Right cardiac atrium (tissue), 5 donors: Measurements from ENCODE around the gene STEAP1. TPM values are rescaled to one million over a fixed set of nuclear protein-coding genes. Genes with fewer than 3 reads are reported as not detected.

Experiments
- ATAC-seq, 2 donors: fragments of 200-7000 bp; cut with Tn5 transposase; one replicate each; pipeline versions ENCODE4 v1.8.0 to v1.9.1; 2020; ENCODE audit warnings: moderate library complexity in 2 of 2, mild to moderate bottlenecking in 1 of 2
- DNase-seq, 3 donors: peaks; one replicate each; pipeline ENCODE4 v3.0.0-alpha.2; 2020
- H3K27ac ChIP-seq: one replicate; pipeline ENCODE4 v1.5.1; 2013; ENCODE audit warnings: mild to moderate bottlenecking, low read length, control low read depth, moderate library complexity
- H3K27me3 ChIP-seq: one replicate; pipeline ENCODE4 v1.6.1; 2013; ENCODE audit not compliant: control insufficient read depth, insufficient read depth
- H3K4me1 ChIP-seq: one replicate; pipeline ENCODE4 v1.6.1; 2013; ENCODE audit warnings: low read length; ENCODE audit not compliant: control insufficient read depth, insufficient read depth
- H3K4me3 ChIP-seq: one replicate; pipeline ENCODE4 v1.5.1; 2013; ENCODE audit warnings: low read length, control low read depth
- H3K9me3 ChIP-seq: one replicate; pipeline ENCODE4 v1.6.1; 2013; ENCODE audit warnings: low read length; ENCODE audit not compliant: control insufficient read depth
- WGBS: extraction: QIAGEN DNeasy Blood & Tissue Kit; methylation state at CpG from one replicate; pipeline ENCODE4 v1.1.7; 2013; 5-methylcytosine and 5-hydroxymethylcytosine counted together
- intact Hi-C, 4 donors: fragments of 100-400 bp; cut with DNase I; formaldehyde crosslinking; loops; one replicate each; pipeline versions ENCODE4 v1.11.0 to v1.14.0; 2022 to 2023
- polyA plus RNA-seq: library from polyadenylated mRNA; stranded (reverse); fragments of 200-250 nt; gene quantifications from one replicate; pipeline ENCODE4 v1.2.3, GENCODE V29; 2013
- total RNA-seq, 4 donors: library from RNA; stranded (reverse); fragmentation: NEBNext Ultra II Directional; extraction: Animal tissue kit (Norgen Biotek cat#: 25700); gene quantifications; one replicate each; pipeline ENCODE4 v1.2.1, GENCODE V29; 2021
- donor health status: healthy with polysubstance abuse.
- donor health status: DM: no; HTN: yes; CAD: no.
- donor health status: DM: no; HTN: no; CAD: no.
- donor health status: DM: no; HTN: yes; CAD: no; lungs with severe emphysema.
- donor health status: DM: yes; HTN: yes; CAD: no.

STEAP1 gene
- total and polyA plus RNA-seq, 5 donors: 1.5 to 7.8 (median 2.2) TPM

DNA sequence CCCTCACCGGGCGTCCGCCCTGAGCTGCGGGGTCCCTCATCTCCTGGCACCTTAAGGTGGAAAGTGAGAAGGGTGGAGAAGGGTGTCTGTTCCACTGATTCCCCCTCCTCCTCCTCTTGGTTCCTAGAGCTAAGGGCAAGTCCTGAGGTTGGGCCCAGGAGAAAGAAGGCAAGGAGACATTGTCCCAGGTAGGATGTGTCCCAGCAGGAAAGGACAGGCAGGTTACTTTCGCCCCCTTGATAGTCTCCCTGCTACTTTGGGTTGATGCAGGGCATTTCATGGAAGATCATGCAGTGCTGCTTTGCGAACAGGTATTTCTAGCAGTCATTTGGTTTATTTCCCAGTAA, 57.9 kb downstream of the STEAP1 start:
- no peaks in the 10 kb centered on the region for H3K4me1 ChIP-seq
- no peaks in the 10 kb centered on the region for H3K9me3 ChIP-seq
- peak overlapping the region; percentile 66 for H3K4me3 ChIP-seq
- peak overlapping the region; percentile 53 for H3K27ac ChIP-seq
- ATAC-seq (no peak), DNase-seq (no peak)
- 5% methylated on average over 6 of the region's 6 CpGs for WGBS
- intact Hi-C loops: no loop called here
- no peaks in the 10 kb centered on the region for H3K27me3 ChIP-seq

DNA sequence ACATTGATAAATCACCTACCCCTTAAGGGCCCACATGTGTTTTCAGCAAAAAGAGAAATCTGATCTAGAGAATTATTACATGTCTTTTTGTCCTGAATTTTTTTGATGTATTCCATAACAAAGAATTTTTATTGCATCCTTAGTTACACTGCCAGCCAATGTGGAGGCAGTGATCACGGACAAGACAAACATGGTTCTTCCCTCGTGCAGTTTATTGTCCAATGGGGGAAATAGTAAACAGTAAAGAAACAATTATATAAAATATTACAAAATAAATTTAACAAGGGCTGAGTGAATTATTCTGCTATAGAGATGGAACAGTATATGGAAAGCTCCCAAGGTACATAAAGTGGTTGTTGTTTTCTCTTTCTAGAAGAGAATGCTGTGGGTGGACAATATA, 59.3 kb downstream of the STEAP1 start:
- intact Hi-C loops: no loop called here
- 56% methylated on average over 2 of the region's 2 CpGs for WGBS
- Histone ChIP-seq H3K4me3 (no peak overlapping the region), H3K27ac (no peak overlapping the region), H3K27me3 (no peaks in the 10 kb centered on the region), H3K4me1 (no peaks in the 10 kb centered on the region), H3K9me3 (no peaks in the 10 kb centered on the region)
- ATAC-seq (no peak), DNase-seq (no peak)

Other genes starting within 250 kb of the STEAP1 start
- gene STEAP2, start 57.3 kb downstream of the STEAP1 start, total RNA-seq: 10 to 100 TPM; 29.9 to 46.3 (median 42.5) TPM
- 16.7 TPM for gene STEAP2, start 57.3 kb downstream of the STEAP1 start, polyA plus RNA-seq
- 1 to 10 TPM; 3.5 to 7.4 (median 4.5) TPM for gene CFAP69, start 90.7 kb downstream of the STEAP1 start, total RNA-seq
- 2.3 TPM for gene CFAP69, start 90.7 kb downstream of the STEAP1 start, polyA plus RNA-seq
- gene FAM237B, start 166.8 kb downstream of the STEAP1 start, total RNA-seq: not detected
- not detected for gene FAM237B, start 166.8 kb downstream of the STEAP1 start, polyA plus RNA-seq
- gene GTPBP10, start 192.2 kb downstream of the STEAP1 start, total RNA-seq: 10 to 100 TPM; 15.3 to 25.9 (median 20.3) TPM
- 11.7 TPM for gene GTPBP10, start 192.2 kb downstream of the STEAP1 start, polyA plus RNA-seq
- gene CLDN12, start 249.0 kb downstream of the STEAP1 start, total RNA-seq: 10 to 100 TPM; 34.9 to 46.1 (median 39.7) TPM
- 24.7 TPM for gene CLDN12, start 249.0 kb downstream of the STEAP1 start, polyA plus RNA-seq